Activated T-helper 1 cell treated with anti-CD3 and anti-CD28 coated beads, Interleukin-12 subunit alpha, Interleukin-12 subunit beta, Interleukin-2, Interleukin-4 antibody, amounts not matched to agents 30 ng/mL and 10 ng/mL and 1 ng/mL, durations not matched to agents 14 hours and 24 hours and 36 hours (primary cell): ENCODE measurements around the gene AK1. TPM values are rescaled to one million over a fixed set of nuclear protein-coding genes. Genes with fewer than 3 reads are reported as not detected.
A peak's percentile ranks its signal among the peaks of the same experiment; 100 is the strongest.
"Not testable (repeated sequence)": the region's sequence is repeated elsewhere in the genome, so short reads cannot be mapped to it uniquely, and the experiment has no call there.

ENCODE experiments used
- DNase-seq: peaks from one replicate; pipeline ENCODE4 v3.0.0; 2021; ENCODE audit warnings: low spot score
- H3K27ac Mint-ChIP-seq: one replicate; pipeline ENCODE4 v1.8.0; 2021; ENCODE audit warnings: mild to moderate bottlenecking, mixed read lengths
- H3K27me3 Mint-ChIP-seq: one replicate; pipeline ENCODE4 v1.8.0; 2022; ENCODE audit warnings: mild to moderate bottlenecking, moderate library complexity, mixed read lengths; ENCODE audit not compliant: insufficient read depth
- H3K36me3 Mint-ChIP-seq: one replicate; pipeline ENCODE4 v1.8.0; 2021; ENCODE audit warnings: low read depth, mixed read lengths
- H3K4me1 Mint-ChIP-seq: one replicate; pipeline ENCODE4 v1.8.0; 2021; ENCODE audit warnings: low read depth, mixed read lengths
- H3K4me3 Mint-ChIP-seq: one replicate; pipeline ENCODE4 v1.8.0; 2021; ENCODE audit warnings: mild to moderate bottlenecking, moderate library complexity, mixed read lengths
- H3K9me3 Mint-ChIP-seq: one replicate; pipeline ENCODE4 v1.8.0; 2021; ENCODE audit warnings: mixed read lengths
- intact Hi-C: fragments of 100-400 bp; cut with micrococcal nuclease; formaldehyde crosslinking; loops from one replicate; pipeline ENCODE4 v1.15.1; 2024
- total RNA-seq: library from RNA; stranded (reverse); gene quantifications from 2 replicates; pipeline ENCODE4 v1.2.3, GENCODE V29; 2022

The AK1 gene
- total RNA-seq, 1 donor from 2014 or later = 20.8 TPM

DNA sequence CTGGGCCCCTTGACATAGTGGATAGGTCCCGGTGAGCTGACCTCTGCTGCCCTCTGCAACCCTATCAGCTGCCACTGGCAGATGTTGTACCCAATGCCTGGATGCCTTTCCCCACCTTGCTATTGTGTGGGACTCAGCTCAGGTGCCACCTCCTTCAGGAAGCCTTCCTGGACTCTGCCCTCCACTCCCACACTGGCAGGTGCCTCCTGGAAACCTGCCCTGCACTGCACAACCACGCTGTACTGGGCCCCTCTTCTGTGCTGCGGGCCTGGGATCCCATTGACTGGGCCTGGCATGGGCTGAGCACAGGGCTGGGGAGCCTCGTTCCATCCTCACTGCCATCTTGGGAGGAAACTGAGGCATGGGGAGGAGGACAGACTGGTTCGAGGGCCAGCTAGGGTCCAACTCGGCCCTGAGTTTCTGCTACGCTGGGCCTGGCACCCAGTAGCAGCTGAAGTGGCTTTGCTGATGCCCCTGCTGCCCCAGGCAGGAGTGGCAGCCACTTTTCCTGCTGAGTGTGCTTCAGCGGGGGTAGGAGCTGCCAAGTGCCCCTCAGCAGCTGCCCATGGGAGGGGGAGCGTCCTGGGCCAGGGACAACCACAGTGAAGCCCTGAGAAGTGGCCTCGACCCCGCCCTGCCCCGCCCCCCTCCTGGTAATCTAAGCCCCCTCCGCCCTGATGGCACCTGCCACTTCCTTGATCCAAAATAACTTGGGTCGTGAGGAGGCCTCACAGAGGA, 1.3 kb downstream of the AK1 start:
- DNase-seq = no peak
- Mint-ChIP-seq H3K9me3 (no peaks in the 10 kb centered on the region), H3K4me1 (peaks cover 4% of the 10 kb centered on the region), H3K36me3 (peaks cover 5% of the 10 kb centered on the region), H3K27me3 (peaks cover 6% of the 10 kb centered on the region), H3K27ac (no peak overlapping the region), H3K4me3 (no peak overlapping the region)
- intact Hi-C loops = no loop called here

DNA sequence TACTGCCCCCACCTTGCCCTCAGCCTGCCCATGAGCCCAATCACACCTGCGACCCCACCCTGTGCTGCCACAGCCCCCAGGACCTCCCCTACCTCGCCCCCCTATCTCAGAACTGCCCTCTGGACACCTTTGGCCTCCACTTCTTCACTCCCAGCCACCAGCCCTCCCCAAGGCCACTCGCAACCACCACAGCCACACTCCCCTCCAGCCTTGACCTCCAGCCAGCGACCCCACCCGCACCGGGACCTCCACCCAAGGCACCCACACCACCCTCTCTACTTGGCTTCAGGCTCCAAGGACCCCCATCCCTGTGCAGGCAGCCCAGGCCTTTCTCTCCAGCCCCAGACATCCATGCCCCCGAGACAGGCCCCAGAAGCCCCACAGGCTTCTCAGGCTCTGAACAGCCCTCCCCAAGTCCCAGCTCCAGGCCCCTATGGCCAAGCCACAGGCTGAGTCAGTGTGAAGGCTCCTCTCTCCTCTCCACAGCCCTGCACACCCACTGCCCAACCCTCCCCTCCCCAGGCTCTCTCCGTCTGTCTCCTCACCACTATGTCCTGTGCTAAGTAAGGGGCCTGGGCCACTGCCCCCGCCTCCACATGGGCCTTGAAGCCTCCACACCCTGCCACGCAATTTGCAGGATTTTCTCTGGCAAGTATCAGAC, 2.0 kb downstream of the AK1 start:
- H3K27ac Mint-ChIP-seq = no peak overlapping the region
- intact Hi-C loops = no loop called here
- H3K4me1 Mint-ChIP-seq = peaks cover 4% of the 10 kb centered on the region
- H3K4me3 Mint-ChIP-seq = no peak overlapping the region
- H3K27me3 Mint-ChIP-seq = peaks cover 6% of the 10 kb centered on the region
- H3K36me3 Mint-ChIP-seq = peaks cover 4% of the 10 kb centered on the region
- DNase-seq = no peak
- no peaks in the 10 kb centered on the region for H3K9me3 Mint-ChIP-seq

DNA sequence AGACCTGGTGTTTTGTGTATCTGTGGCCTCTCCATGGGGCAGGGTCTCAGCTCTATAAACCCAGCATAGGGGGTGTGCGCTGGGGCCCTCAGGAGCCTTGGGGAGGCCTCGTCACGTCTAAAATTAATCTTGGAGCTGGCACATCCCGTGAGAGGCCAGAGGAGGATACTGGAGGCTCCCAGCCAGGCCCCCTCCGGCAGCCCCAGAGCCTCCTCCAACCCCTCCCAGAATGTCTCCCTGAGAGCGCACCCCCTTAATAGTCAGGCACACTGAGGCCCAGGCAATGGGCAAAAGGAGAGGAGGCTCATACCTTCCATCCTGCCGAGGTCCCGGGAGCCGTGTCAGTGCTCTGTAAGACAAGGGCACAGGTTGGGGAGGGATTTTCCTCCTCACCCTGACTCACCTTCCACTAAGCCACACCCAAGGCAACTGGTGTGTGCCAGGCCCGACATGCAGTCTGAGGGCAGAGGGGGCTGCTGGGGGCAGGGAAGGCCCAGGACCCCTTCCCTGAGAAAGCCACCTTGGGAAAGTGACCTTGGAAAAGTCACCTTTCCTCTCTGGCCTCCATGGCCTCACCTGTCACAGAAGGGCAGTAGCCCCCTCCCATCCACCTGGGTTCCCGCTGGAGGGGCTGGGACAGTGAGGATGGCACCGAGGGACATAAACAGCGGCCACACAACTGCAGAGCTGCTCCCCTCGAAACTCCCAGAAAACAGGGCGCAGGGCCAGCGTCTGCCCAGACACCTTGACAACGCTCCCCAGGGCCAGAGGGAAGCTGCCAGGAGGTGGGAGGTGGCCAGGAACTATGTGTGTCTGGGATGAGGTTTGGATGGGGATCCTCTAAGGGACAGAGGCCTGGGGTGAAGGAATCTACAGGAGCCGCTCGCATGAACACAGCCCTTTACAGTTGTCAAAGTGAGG, 2.9 kb downstream of the AK1 start:
- Mint-ChIP-seq H3K27me3 (peaks cover 6% of the 10 kb centered on the region), H3K27ac (no peak overlapping the region), H3K36me3 (peaks cover 4% of the 10 kb centered on the region), H3K9me3 (no peaks in the 10 kb centered on the region), H3K4me3 (no peak overlapping the region), H3K4me1 (peaks cover 4% of the 10 kb centered on the region)
- no peak for DNase-seq
- intact Hi-C loops = loop anchor here (5.0 kb wide), 1 partner anchor 372 kb away; no protein-coding TSS in a partner anchor

DNA sequence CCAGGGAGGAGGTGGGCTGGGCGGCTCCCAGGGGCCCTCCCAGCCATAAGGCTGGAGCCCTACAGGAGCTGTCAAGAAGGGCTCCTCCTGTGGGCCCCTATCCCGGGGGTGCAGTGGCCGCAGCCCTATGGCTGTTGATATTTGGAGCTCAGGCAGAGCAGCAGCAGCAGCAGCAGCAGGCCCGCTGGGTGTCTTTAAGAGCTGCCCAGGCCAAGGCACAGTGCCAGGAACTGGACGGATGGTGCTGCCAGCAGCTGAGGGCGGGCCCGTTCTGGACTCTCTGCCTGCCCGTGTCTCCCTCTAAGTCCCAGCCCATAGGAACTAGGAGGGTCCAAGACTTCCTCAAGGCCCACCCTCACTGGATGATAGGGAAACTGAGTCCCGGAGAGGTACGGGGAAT, 3.6 kb downstream of the AK1 start:
- H3K4me1 Mint-ChIP-seq = peaks cover 4% of the 10 kb centered on the region
- H3K4me3 Mint-ChIP-seq = no peak overlapping the region
- intact Hi-C loops = loop anchor here (5.0 kb wide), 1 partner anchor 372 kb away; no protein-coding TSS in a partner anchor
- no peak for DNase-seq
- no peaks in the 10 kb centered on the region for H3K9me3 Mint-ChIP-seq
- no peak overlapping the region for H3K27ac Mint-ChIP-seq
- H3K36me3 Mint-ChIP-seq = peaks cover 2% of the 10 kb centered on the region
- H3K27me3 Mint-ChIP-seq = peaks cover 6% of the 10 kb centered on the region

DNA sequence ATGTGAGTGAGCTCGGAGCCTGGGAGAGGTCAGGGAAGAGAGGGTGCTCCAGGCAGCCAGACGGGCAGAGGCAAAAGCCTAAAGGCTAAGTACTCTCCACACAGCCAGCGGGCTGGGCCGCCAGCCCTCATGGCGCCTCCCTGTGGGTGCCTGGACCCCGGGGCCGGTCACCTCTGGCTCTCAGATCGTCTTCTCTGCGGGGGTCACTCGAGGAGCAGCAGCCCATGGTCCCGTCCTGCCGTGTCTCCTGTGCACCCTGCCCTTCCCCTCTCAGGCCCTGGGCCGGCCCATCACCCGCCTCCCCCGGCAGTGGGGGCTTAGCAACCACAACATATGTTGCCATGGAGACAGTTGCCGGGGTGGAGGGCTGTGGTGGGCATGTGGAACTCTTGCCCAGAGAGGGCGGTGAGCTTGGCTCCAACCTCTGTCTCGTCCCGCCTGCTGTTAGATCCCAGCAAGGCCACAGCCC, 4.2 kb downstream of the AK1 start:
- intact Hi-C loops = loop anchor here (5.0 kb wide), 1 partner anchor 371 kb away; no protein-coding TSS in a partner anchor

DNA sequence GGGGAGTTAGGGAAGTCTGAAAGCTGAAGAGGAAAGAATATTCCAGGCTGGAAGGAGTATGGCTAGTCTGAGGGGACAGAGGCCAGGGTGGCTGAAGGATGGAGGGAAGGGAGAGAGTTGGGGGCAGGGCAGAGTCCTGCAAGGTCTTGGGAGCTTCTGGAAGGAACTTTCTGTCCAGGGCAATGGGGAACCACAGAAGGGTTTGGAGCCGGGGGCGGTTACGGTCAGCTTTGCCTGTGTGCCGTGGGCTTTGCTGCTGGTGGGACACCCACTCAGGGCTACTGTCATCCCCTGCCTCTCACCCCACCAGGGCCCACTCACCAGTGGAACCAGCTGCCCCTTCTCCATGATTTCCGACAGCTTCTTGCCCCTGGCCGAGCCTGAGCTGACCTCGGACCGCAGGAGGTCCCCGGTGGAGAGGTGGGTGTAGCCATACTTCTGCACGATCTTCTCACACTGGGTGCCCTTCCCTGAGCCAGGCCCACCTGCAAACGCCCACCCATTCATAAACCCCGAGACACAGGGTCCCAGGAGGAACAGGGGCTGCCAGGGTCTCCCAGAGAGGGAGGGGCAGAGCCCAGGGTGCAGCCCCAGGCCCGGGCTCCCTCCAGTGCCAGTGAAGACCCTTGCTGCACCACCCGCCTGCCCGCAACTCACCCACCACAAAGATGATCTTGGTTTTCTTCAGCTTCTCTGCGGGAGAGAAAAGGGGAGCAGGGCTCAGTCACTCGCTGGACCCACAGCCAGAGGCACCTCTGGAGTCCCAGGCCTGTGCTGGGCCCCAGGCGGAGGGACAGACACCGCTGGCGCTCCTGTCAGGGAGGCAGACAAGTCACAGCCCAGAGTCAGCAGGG, 4.9 kb downstream of the AK1 start:
- H3K4me3 Mint-ChIP-seq = no peak overlapping the region
- intact Hi-C loops = loop anchor here (5.0 kb wide), 1 partner anchor 370 kb away; no protein-coding TSS in a partner anchor
- no peaks in the 10 kb centered on the region for H3K27me3 Mint-ChIP-seq
- no peak for DNase-seq
- no peaks in the 10 kb centered on the region for H3K9me3 Mint-ChIP-seq
- H3K36me3 Mint-ChIP-seq = no peaks in the 10 kb centered on the region
- H3K4me1 Mint-ChIP-seq = no peaks in the 10 kb centered on the region
- no peak overlapping the region for H3K27ac Mint-ChIP-seq

More for the DNA sequence above, 4.2 kb downstream of the AK1 start:
- Mint-ChIP-seq H3K36me3 (no peaks in the 10 kb centered on the region), H3K27me3 (peaks cover 5% of the 10 kb centered on the region), H3K27ac (no peak overlapping the region), H3K4me1 (peaks cover 4% of the 10 kb centered on the region), H3K4me3 (no peak overlapping the region), H3K9me3 (no peaks in the 10 kb centered on the region)
- no peak for DNase-seq

DNA sequence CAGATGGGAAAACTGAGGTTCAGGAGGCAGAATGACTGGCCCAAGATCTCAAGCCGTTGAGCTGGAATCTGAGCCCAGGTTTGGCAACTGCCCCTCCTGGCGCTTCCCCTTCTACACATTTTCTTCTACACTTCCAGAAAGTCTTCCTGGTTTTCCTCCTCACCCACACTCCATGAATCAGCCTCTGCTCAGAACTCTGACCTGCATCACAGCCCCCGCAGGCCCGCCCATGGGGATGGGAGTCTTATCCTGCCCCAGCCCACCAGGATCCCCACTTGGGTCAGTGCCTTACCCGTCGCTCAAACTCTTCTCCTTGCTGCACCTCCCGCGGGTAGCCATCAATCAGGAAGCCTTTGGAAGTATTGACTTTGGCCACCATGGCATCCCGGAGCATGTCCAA, 5.9 kb downstream of the AK1 start:
- H3K27me3 Mint-ChIP-seq = no peaks in the 10 kb centered on the region
- no peak overlapping the region for H3K4me3 Mint-ChIP-seq
- no peak for DNase-seq
- no peaks in the 10 kb centered on the region for H3K4me1 Mint-ChIP-seq
- H3K27ac Mint-ChIP-seq = peak overlapping the region; percentile 49
- no peaks in the 10 kb centered on the region for H3K36me3 Mint-ChIP-seq
- intact Hi-C loops = loop anchor here (2.0 to 5.0 kb wide), 3 partner anchors 45 to 369 kb away; partner anchors contain the start of genes FPGS and ST6GALNAC4
- no peaks in the 10 kb centered on the region for H3K9me3 Mint-ChIP-seq

GRCh38 chr9:127870887-127871286, 6.6 kb downstream of the AK1 start:
- Mint-ChIP-seq H3K27ac (no peak overlapping the region), H3K36me3 (peaks cover under 1% of the 10 kb centered on the region), H3K27me3 (no peaks in the 10 kb centered on the region), H3K9me3 (no peaks in the 10 kb centered on the region), H3K4me3 (no peak overlapping the region), H3K4me1 (peaks cover 2% of the 10 kb centered on the region)
- DNase-seq = no peak
- intact Hi-C loops = loop anchor here (1.0 to 5.0 kb wide), 7 partner anchors 46 to 369 kb away; partner anchors contain the start of genes CDK9, FPGS, ST6GALNAC4 and TOR2A

DNA sequence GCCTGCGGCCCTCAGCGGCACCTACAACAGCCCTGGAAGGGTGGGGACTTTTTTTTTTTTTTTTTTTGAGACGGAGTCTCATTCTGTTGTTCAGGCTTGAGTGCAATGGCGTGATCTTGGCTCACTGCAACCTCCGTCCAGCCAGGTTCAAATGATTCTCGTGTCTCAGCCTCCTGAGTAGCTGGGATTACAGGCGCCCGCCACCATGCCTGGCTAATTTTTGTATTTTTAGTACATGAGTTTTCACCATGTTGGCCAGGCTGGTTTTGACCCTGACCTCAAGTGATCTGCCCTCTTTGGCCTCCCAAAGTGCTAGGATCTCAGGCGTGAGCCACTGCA, 7.4 kb downstream of the AK1 start:
- intact Hi-C loops = loop anchor here (1.0 to 5.0 kb wide), 7 partner anchors 47 to 368 kb away; partner anchors contain the start of genes CDK9, FPGS, ST6GALNAC4 and TOR2A
- not testable (repeated sequence) for H3K36me3 Mint-ChIP-seq, DNase-seq, H3K4me1 Mint-ChIP-seq, H3K9me3 Mint-ChIP-seq, H3K27me3 Mint-ChIP-seq, H3K27ac Mint-ChIP-seq, H3K4me3 Mint-ChIP-seq

GRCh38 chr9:127869310-127870152, 7.9 kb downstream of the AK1 start:
- Mint-ChIP-seq H3K27me3 (no peaks in the 10 kb centered on the region), H3K27ac (no peak overlapping the region), H3K4me3 (no peak overlapping the region), H3K4me1 (peaks cover 12% of the 10 kb centered on the region), H3K9me3 (no peaks in the 10 kb centered on the region), H3K36me3 (peaks cover 4% of the 10 kb centered on the region)
- DNase-seq = peak; percentile 69
- intact Hi-C loops = loop anchor here (1.0 to 5.0 kb wide), 7 partner anchors 47 to 367 kb away; partner anchors contain the start of genes CDK9, FPGS, ST6GALNAC4 and TOR2A

DNA sequence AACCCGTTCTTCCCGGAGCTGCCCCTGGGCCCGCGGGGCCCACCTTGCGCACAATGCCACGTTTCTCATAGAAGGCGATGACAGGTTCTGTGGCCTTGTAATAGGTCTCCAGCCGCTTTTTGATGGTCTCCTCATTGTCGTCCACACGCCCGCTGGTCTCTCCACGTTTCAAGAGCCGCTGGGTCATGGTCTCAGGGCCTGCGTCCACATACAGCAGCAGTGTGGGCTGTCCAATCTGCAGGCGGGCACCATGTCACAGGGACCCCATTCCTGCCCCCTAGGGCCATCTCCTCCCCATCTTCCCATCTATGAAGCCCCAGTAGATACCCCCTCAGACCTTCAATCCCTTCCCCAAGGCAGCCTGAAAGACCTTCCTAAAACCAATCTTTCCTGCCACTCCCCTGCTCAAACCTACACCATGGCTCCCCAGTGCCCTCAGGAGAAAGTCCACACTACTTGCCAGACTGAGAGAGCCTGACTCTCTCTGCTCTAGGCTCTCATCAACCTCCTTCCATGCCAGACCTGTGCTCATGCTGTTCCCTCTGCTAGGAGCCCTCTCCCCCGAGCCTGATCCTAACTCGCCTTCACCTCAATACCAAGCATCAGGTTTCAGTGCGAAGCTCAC, 9.1 kb downstream of the AK1 start:
- intact Hi-C loops = no loop called here
- no peak overlapping the region for H3K4me3 Mint-ChIP-seq
- H3K9me3 Mint-ChIP-seq = no peaks in the 10 kb centered on the region

More for the DNA sequence above, 9.1 kb downstream of the AK1 start:
- H3K36me3 Mint-ChIP-seq = peaks cover 4% of the 10 kb centered on the region
- H3K4me1 Mint-ChIP-seq = peaks cover 12% of the 10 kb centered on the region
- DNase-seq = no peak
- H3K27me3 Mint-ChIP-seq = no peaks in the 10 kb centered on the region
- H3K27ac Mint-ChIP-seq = no peak overlapping the region
